CD4-positive, alpha-beta T cell treated with Interleukin-21 for 1 hour (primary cell): Measurements from ENCODE around the gene PHIP.
"Not testable (repeated sequence)": the region's sequence is repeated elsewhere in the genome, so short reads cannot be mapped to it uniquely, and the experiment has no call there.

Experiments
- DNase-seq: peaks from one replicate; pipeline ENCODE4 v3.0.0-alpha.2; 2020

Gene PHIP

DNA sequence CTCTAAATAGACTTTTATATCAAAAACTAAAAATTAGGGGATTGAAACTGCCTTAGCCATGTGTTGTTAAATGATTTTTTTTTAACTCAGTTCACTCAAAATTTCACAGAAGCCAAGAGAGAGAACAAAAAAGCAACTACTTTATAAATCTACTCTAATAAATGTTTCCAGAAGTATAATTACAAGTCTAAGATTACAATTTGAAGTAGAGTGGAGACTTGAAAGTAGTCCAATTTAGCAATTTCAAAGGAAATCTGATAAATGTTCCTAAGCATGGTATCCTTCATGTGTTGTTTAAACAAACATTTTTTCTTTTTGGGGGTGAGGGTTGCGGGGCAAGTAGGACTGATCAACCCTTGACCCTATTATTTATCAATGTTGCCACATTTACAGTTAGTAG, 72.6 kb downstream of the PHIP start:
- DNase-seq, result no peak

DNA sequence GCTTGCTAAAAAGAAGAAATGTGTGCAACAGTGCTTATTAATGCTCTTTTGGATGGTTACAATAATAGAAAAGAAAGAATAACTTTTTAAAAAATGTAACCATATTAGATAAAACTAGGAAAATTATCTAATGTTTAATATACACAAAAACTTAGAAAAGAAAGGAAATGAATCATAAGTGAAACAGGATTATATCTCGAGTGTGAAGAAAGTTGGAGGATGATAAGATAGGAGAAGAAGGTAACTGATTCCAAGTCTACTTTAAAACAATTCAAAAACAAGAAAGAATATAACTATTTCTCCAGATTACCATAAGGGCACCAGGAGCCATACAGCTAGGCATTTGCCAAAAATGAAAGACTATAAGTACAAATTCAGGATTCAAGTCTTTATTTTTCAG, 73.0 kb downstream of the PHIP start:
- no peak for DNase-seq

DNA sequence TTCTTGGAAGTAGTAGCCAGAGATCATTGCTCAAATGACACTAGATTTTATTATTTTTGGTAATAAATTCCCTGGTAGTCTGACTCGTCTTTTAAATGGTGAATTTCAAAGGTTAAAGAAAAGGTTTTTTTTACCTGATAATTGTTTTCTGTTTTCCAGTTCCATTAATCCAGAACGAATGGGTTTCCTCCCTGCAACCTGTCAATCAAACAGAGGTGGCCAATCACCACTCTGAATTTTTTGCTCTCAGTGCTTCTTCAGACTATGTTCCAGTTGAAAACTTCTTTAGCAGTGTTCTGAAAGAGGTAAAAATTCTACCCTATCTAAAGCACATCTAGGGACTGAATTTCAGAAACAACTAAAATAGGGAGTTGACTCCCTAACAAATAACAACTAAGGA, 73.8 kb downstream of the PHIP start:
- DNase-seq, result no peak

- no peak for DNase-seq
Measured at GRCh38 chr6:79001415-79001814, 76.6 kb downstream of the PHIP start.

DNA sequence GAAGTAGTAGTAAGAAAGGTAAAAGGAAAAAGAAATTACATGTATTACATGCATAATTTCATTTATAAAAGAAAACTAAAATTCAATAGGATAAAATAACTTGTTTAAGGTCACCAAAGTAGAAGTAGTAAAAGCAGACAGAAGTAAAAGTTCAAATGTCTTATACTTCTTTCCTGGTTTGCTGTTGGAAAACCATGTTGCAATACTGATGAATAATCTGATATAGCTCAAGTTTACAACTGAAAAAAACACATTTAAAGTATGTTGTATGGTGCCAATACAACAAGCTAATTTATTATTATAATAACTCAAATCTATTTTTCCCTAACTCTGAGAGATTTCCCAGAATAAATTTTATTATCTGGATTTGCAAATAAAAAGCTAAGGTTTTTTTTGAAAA, 78.3 kb downstream of the PHIP start:
- DNase-seq, result no peak

- DNase-seq, result no peak
Measured at GRCh38 chr6:78995946-78996345, 82.1 kb downstream of the PHIP start.

DNA sequence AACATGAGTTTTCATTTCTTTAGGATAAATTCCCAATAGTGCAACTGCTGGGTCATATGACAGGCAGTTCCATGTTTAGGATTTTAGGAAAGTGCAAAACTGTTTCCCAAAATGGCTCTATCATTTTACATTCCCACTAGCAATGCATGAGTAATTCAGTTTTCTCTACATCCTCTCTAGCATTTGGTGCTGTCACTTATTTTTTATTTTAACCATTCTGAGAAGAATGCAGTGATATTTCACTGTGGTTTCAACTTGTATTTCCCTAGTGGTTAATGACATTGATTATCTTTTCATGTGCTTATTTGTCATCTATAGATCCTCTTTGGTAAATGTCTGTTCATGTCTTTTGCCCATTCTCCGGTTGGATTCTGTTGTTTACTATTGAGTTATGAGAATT, 82.7 kb downstream of the PHIP start:
- DNase-seq, result no peak

- no peak for DNase-seq
Measured at GRCh38 chr6:78993955-78994354, 84.1 kb downstream of the PHIP start.

DNA sequence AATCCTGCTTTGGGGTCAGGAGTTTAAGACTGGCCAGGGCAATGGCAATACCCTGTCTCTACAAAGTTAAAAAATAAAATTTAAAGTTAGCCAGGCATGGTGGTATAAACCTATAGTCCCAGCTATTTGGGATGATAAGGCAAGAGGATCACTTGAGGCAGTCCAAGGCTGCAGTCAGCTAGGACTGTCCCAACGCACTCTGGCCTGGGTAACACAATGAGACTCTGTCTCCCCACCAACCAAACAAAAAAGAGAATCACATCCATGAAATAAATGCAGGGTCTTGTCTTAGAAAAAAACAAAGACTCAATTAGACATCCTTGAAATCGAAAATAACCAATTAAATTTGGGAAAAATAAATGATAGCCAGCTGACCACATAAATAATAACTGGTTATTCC, 88.9 kb downstream of the PHIP start:
- no peak for DNase-seq

GRCh38 chr6:78986161-78986560, 91.9 kb downstream of the PHIP start:
- DNase-seq, result no peak

- no peak for DNase-seq
Measured at GRCh38 chr6:78984225-78984950, 93.7 kb downstream of the PHIP start.

GRCh38 chr6:78967191-78967590, 110.9 kb downstream of the PHIP start:
- no peak for DNase-seq

DNA sequence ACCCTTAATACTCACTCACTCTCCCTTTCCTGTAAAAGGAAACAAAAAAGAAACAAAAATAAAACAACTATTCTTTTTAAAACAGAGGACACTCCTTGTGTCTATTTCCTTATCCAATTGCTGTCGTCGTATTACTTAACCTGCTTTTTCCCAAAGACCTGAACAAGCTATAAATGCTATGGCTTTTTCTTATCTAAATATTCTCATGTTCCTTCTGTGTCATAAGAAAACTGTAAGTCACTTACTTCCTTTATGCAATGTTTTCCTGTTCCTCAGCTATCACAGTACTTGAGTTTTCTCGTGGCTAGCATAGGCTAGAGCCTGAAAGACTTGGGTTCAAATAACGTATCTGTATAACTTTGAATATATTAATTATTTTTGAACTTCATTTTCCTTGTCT, 111.5 kb downstream of the PHIP start:
- DNase-seq, result no peak

DNA sequence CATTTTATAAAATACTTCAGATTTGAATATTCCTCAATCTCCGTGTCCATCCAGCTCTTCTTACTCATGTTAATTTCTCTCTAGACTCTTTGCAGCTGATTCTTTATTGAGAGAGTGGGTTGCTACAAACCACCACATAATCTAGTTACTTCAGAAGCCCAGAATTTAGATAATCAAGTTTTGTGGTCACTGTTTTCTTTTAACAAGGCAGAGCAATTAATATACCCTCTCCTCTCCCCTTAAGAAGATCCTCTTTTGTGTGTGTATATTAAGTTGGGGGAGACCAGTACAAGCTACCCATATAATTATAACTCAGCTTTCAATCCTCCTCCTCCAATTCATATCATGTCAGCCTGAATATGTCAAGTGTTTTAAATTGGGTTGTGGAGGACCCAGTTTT, 115.6 kb downstream of the PHIP start:
- no peak for DNase-seq

DNA sequence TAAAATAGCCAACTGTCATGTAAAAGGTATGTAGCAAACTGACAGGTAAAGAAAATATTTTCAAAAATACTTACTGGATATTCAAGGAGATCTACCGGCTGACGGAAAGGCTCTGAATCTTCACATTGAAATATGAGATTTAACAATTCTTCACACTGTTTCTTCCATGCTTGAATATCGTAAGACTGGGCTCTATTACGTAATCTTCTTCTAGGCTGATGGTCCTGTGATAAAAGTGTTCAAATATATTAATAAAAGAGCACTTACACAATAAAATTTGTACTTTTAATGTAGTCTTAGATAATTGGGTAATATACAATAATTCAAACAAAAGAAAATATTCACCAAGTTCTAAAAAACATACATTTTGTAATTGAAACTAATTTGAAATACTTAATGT, 123.3 kb downstream of the PHIP start:
- DNase-seq, result no peak

GRCh38 chr6:78953798-78954197, 124.3 kb downstream of the PHIP start:
- no peak for DNase-seq

GRCh38 chr6:78952362-78952761, 125.7 kb downstream of the PHIP start:
- no peak for DNase-seq

GRCh38 chr6:78948785-78949184, 129.3 kb downstream of the PHIP start:
- no peak for DNase-seq

GRCh38 chr6:78947962-78948361, 130.1 kb downstream of the PHIP start:
- no peak for DNase-seq

GRCh38 chr6:78947529-78947928, 130.5 kb downstream of the PHIP start:
- DNase-seq, result no peak

- no peak for DNase-seq
Measured at GRCh38 chr6:78942446-78942845, 135.6 kb downstream of the PHIP start.

DNA sequence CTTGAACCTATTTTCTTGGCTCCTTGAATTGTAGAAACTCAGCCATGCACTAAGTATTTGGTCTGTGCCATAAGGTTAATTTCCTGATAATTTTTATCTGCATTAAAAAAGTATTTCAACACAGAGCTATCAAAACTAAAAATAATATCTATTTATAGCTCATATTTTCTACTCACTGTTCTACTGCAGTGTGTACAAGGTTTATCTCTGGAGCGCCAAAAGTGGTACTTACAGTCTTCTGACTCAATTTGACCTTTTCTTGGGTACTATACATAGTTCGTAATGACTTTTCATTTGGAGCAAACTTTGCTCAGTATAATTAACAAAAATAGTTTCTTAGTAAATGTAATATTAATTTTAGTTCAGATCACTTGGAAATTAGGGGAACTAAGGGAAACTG, 141.5 kb downstream of the PHIP start:
- DNase-seq, result no peak

DNA sequence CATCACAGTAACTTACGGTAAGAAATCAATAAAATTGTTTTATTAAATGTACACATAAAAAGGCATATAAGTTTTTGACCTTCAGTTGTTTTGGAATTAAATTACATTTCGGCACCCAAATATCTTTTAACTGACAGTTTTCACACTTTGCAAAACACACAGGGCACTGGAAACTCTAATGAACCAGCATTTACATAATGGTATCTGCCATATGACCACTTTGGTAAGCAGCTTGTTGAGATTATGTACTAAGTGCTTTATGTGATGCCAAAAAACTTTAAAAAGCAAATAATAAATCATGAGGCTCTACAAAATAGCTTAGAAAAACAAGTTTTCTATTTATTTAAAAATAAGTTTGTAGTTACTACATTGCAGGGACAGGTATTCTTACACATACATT, 142.5 kb downstream of the PHIP start:
- DNase-seq, result no peak

GRCh38 chr6:78925317-78925716, 152.7 kb downstream of the PHIP start:
- no peak for DNase-seq

- DNase-seq, result not testable (repeated sequence)
Measured at GRCh38 chr6:78921168-78921567, 156.9 kb downstream of the PHIP start.

- no peak for DNase-seq
Measured at GRCh38 chr6:78917788-78918187, 160.3 kb downstream of the PHIP start.
